Smooth muscle cell (in vitro differentiated cells): Measurements from ENCODE around the gene ZDHHC5. TPM values are rescaled to one million over a fixed set of nuclear protein-coding genes. Genes with fewer than 3 reads are reported as not detected.
A peak's percentile ranks its signal among the peaks of the same experiment; 100 is the strongest.

Source experiments
- DNase-seq: peaks from one replicate; lab custom pipeline; 2025; ENCODE audit not compliant: unreplicated experiment; lab: John Stamatoyannopoulos, UW
- H2AFZ ChIP-seq: fragments of 200-600 bp; sonication (generic); 2 replicates; pipeline ENCODE4 v1.6.0; 2016; ENCODE audit warnings: antibody characterized with exemption, low read depth, mild to moderate bottlenecking
- H3F3A ChIP-seq: fragments of 200-600 bp; sonication (generic); 2 replicates; pipeline ENCODE4 v1.6.0; 2017; ENCODE audit warnings: antibody characterized with exemption, low read depth
- H3K27ac ChIP-seq: fragments of 200-600 bp; sonication (generic); 2 replicates; pipeline ENCODE4 v1.5.1; 2016; ENCODE audit warnings: low read depth, mild to moderate bottlenecking
- H3K27me3 ChIP-seq: fragments of 200-600 bp; sonication (generic); 2 replicates; pipeline ENCODE4 v1.6.1; 2016; ENCODE audit warnings: low read depth, mild to moderate bottlenecking
- H3K36me3 ChIP-seq: fragments of 200-600 bp; sonication (generic); 2 replicates; pipeline ENCODE4 v1.5.1; 2016; ENCODE audit warnings: low read depth
- H3K4me1 ChIP-seq: fragments of 200-600 bp; sonication (generic); 2 replicates; pipeline ENCODE4 v1.5.1; 2016; ENCODE audit warnings: low read depth
- H3K4me2 ChIP-seq: fragments of 200-600 bp; sonication (generic); 2 replicates; pipeline ENCODE4 v1.6.0; 2016; ENCODE audit warnings: mild to moderate bottlenecking
- H3K4me3 ChIP-seq: fragments of 200-600 bp; sonication (generic); 2 replicates; pipeline ENCODE4 v1.5.1; 2016; ENCODE audit warnings: mild to moderate bottlenecking
- H3K79me2 ChIP-seq: fragments of 200-600 bp; sonication (generic); 2 replicates; pipeline ENCODE4 v1.6.0; 2016; ENCODE audit warnings: low read depth, mild to moderate bottlenecking
- H3K9ac ChIP-seq: fragments of 200-600 bp; sonication (generic); 2 replicates; pipeline ENCODE4 v1.6.0; 2016; ENCODE audit warnings: low read depth
- H3K9me3 ChIP-seq: fragments of 200-600 bp; sonication (generic); replicated peaks from 2 replicates; pipeline ENCODE4 v1.5.1; 2016; ENCODE audit warnings: low read depth
- H4K20me1 ChIP-seq: fragments of 200-600 bp; sonication (generic); 2 replicates; pipeline ENCODE4 v1.6.0; 2016; ENCODE audit warnings: low read depth
- CTCF ChIP-seq: fragments of 200-600 bp; sonication (generic); IDR thresholded peaks from 2 replicates; pipeline ENCODE4 v1.5.1; 2017; ENCODE audit warnings: borderline replicate concordance, mild to moderate bottlenecking, antibody characterized with exemption; ENCODE audit not compliant: insufficient read depth, poor library complexity, severe bottlenecking
- WGBS: methylation state at CpG from one replicate; pipeline ENCODE4 v1.1.7; 2016; ENCODE audit warnings: low lambda C conversion rate; 5-methylcytosine and 5-hydroxymethylcytosine counted together
- microRNA counts: library from miRNA; unstranded; fragments of <30 nt; microRNA quantifications from one replicate; lab custom pipeline; 2016
- microRNA-seq: library from miRNA; unstranded; fragments of <30 nt; microRNA quantifications from one replicate; pipeline ENCODE4, GENCODE V29; 2016; ENCODE audit warnings: borderline number of aligned reads
- polyA plus RNA-seq: library from polyadenylated mRNA; unstranded; fragments of >200 nt; fragmentation: Nextera tagmentation; extraction: Ambion mirVana; gene quantifications from 2 replicates; pipeline ENCODE4 v1.2.1, GENCODE V29; 2016
- small RNA-seq: library from RNA; depleted of rRNA; stranded (forward); fragments of <200 nt; gene quantifications from one replicate; pipeline ENCODE3, GENCODE V24; 2014
- total RNA-seq: library from RNA; depleted of rRNA; stranded (reverse); fragments of >200 nt; gene quantifications from 2 replicates; pipeline ENCODE4 v1.2.3, GENCODE V29; 2014

ZDHHC5 gene
- total and polyA plus RNA-seq, 2 experiments from 2014 or later: 34.5 to 38.0 TPM

DNA sequence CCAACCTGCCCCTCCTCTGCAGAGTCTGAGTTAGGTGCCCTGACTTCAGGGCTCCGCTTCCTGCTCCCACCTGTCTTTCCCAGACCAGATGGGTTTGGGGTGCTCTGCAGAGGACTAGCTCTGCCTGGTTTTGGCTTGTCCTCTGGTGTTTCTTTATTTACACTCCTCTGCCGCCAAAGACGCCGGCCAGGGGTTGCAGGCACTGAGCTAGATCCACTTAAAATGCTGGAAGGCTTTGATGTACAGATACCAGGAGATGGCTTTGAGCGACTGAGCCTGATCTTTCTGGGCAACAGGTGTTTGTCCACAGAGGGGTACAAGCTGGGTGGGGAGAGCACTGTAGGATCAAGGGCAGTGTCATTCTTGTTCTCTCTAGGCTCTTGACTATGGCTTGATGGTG is 77.3 kb downstream of the ZDHHC5 start:
- Histone ChIP-seq H4K20me1 (peaks cover 6% of the 10 kb centered on the region), H3F3A (peaks cover 13% of the 10 kb centered on the region), H3K36me3 (no peaks in the 10 kb centered on the region), H3K9me3 (no peaks in the 10 kb centered on the region), H3K4me2 (no peak overlapping the region), H3K4me1 (peaks cover 9% of the 10 kb centered on the region), H3K79me2 (peaks cover 30% of the 10 kb centered on the region), H3K9ac (no peak overlapping the region), H3K27me3 (no peaks in the 10 kb centered on the region), H3K4me3 (no peak overlapping the region), H3K27ac (no peak overlapping the region), H2AFZ (no peak overlapping the region)
- whole genome bisulfite sequencing: 97% methylated on average over 5 of the region's 5 CpGs
- TF ChIP-seq CTCF: no peak
- no peak for DNase-seq

DNA sequence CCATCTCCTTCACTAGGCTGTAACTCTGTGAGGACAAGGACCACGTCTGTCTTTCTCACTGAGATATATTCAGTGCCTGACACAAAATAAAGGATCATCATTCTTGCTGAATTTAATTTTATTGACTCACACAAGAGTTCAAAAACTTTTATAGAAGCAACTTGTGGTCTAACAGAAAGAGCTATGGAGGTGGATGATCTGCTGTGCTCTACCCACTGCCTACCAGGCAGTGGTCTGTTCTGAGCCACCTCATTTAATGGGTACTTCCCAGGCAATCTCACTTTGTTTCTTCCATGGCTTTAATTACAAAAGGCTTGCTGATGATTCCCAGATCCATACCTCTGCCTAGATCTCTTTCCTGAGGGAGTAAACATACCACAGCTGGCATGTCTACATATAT is 79.0 kb downstream of the ZDHHC5 start:
- no peaks in the 10 kb centered on the region for H3K36me3 ChIP-seq
- 96% methylated on average over 1 of the region's 1 CpG for WGBS
- no peak overlapping the region for H3K4me3 ChIP-seq
- H3K79me2 ChIP-seq: peaks cover 27% of the 10 kb centered on the region
- H3K27me3 ChIP-seq: no peaks in the 10 kb centered on the region
- H3K27ac ChIP-seq: no peak overlapping the region
- H2AFZ ChIP-seq: no peak overlapping the region
- H3K4me2 ChIP-seq: no peak overlapping the region
- H4K20me1 ChIP-seq: peaks cover 6% of the 10 kb centered on the region
- no peak overlapping the region for H3K9ac ChIP-seq
- TF ChIP-seq CTCF: no peak
- peaks cover 9% of the 10 kb centered on the region for H3K4me1 ChIP-seq
- no peaks in the 10 kb centered on the region for H3K9me3 ChIP-seq
- DNase-seq: no peak
- H3F3A ChIP-seq: peaks cover 9% of the 10 kb centered on the region

MicroRNAs within 50 kb of the gene (microRNA counts, 767-probe panel; counts per million panel counts)
- 10,823 counts per million, percentile 89 among the panel's probes with 10 or more counts for microRNA hsa-miR-130a-3p (lab: Ali Mortazavi, UCI)

Small RNA genes lying within 50 kb of the gene (microRNA-seq; reads per million reads assigned to microRNA genes)
- 20,049 reads per million, percentile 96 among the genes with 10 or more reads in this experiment for gene MIR130A

Small RNA genes lying within 50 kb of the gene (small RNA-seq; reads per million reads assigned to genes)
- gene MIR130A: 352 reads per million, percentile 99 among the genes with 10 or more reads in this experiment
- not detected for gene TMX2-CTNND1

Other genes with a start within 250 kb of the ZDHHC5 start
- gene SLC43A3, start 241.0 kb upstream of the ZDHHC5 start, total RNA-seq: 8.0 and 9.3 TPM in 2 replicates
- gene SLC43A3, start 241.0 kb upstream of the ZDHHC5 start, polyA plus RNA-seq: 12.8 and 13.5 TPM in 2 replicates
- 0.18 TPM in 1 of 2 replicates, not detected in the other for gene RTN4RL2, start 207.6 kb upstream of the ZDHHC5 start, total RNA-seq
- gene RTN4RL2, start 207.6 kb upstream of the ZDHHC5 start, polyA plus RNA-seq: 0.34 and 0.76 TPM in 2 replicates
- 1.3 and 9.4 TPM in 2 replicates for gene SLC43A1, start 152.4 kb upstream of the ZDHHC5 start, total RNA-seq
- 7.3 and 7.4 TPM in 2 replicates for gene SLC43A1, start 152.4 kb upstream of the ZDHHC5 start, polyA plus RNA-seq
- gene TIMM10, start 137.4 kb upstream of the ZDHHC5 start, total RNA-seq: 31.1 and 34.2 TPM in 2 replicates
- 108 and 110 TPM in 2 replicates for gene TIMM10, start 137.4 kb upstream of the ZDHHC5 start, polyA plus RNA-seq
- not detected in 2 replicates for gene SMTNL1, start 130.5 kb upstream of the ZDHHC5 start, total RNA-seq
- not detected in 2 replicates for gene SMTNL1, start 130.5 kb upstream of the ZDHHC5 start, polyA plus RNA-seq
- gene UBE2L6, start 100.4 kb upstream of the ZDHHC5 start, total RNA-seq: 14.4 and 15.1 TPM in 2 replicates
- 28.2 and 28.8 TPM in 2 replicates for gene UBE2L6, start 100.4 kb upstream of the ZDHHC5 start, polyA plus RNA-seq
- 31.0 and 47.8 TPM in 2 replicates for gene SERPING1, start 70.4 kb upstream of the ZDHHC5 start, total RNA-seq
- 80.3 and 95.8 TPM in 2 replicates for gene SERPING1, start 70.4 kb upstream of the ZDHHC5 start, polyA plus RNA-seq
- 0.18 and 2.5 TPM in 2 replicates for gene YPEL4, start 18.2 kb upstream of the ZDHHC5 start, total RNA-seq
- gene YPEL4, start 18.2 kb upstream of the ZDHHC5 start, polyA plus RNA-seq: 2.0 and 2.9 TPM in 2 replicates
- gene CLP1, start 10.4 kb upstream of the ZDHHC5 start, total RNA-seq: 18.3 and 23.0 TPM in 2 replicates
- gene CLP1, start 10.4 kb upstream of the ZDHHC5 start, polyA plus RNA-seq: 18.0 and 19.7 TPM in 2 replicates
- gene MED19, start 44.1 kb downstream of the ZDHHC5 start, total RNA-seq: 25.3 and 36.9 TPM in 2 replicates
- gene MED19, start 44.1 kb downstream of the ZDHHC5 start, polyA plus RNA-seq: 37.9 and 43.8 TPM in 2 replicates
- gene TMX2, start 44.5 kb downstream of the ZDHHC5 start, total RNA-seq: 75.4 and 82.6 TPM in 2 replicates
- gene TMX2, start 44.5 kb downstream of the ZDHHC5 start, polyA plus RNA-seq: 86.6 and 87.0 TPM in 2 replicates
- 120 and 131 TPM in 2 replicates for gene SELENOH, start 73.4 kb downstream of the ZDHHC5 start, total RNA-seq
- gene SELENOH, start 73.4 kb downstream of the ZDHHC5 start, polyA plus RNA-seq: 141 and 143 TPM in 2 replicates
- not detected in 2 replicates for gene BTBD18, start 83.7 kb downstream of the ZDHHC5 start, total RNA-seq
- 0.22 and 0.50 TPM in 2 replicates for gene BTBD18, start 83.7 kb downstream of the ZDHHC5 start, polyA plus RNA-seq
- gene CTNND1, start 93.7 kb downstream of the ZDHHC5 start, total RNA-seq: 135 and 156 TPM in 2 replicates
- 66.0 and 74.8 TPM in 2 replicates for gene CTNND1, start 93.7 kb downstream of the ZDHHC5 start, polyA plus RNA-seq